ENCODE data around the gene XYLT1. TPM values are rescaled to one million over a fixed set of nuclear protein-coding genes. Genes with fewer than 3 reads are reported as not detected.

XYLT1 gene
- total and polyA plus RNA-seq, 9 of the 15 experiments (the other 6 are each of a cell fraction or from before 2014, with no cell fraction given) = 0.03 to 0.09 (median 0.08) TPM; not detected in 6

- BruUV-seq (replicated peaks) = no TSS peak
- intact Hi-C loops (cut with micrococcal nuclease) = no loop called here
- H2AFZ ChIP-seq (ENCODE audit: low read depth, low read length) = no peak overlapping the region
- no peak for ATAC-seq
- H3K9me1 ChIP-seq (ENCODE audit: control insufficient read depth, insufficient read depth, low read length) = no peaks in the 10 kb centered on the region
- whole genome bisulfite sequencing (ENCODE audit: insufficient coverage, low coverage, missing lambda C conversion rate) = 0% methylated on average over 4 of the region's 4 CpGs
- in situ Hi-C loops (cut with MboI) = no loop called here
- H3K4me2 ChIP-seq (ENCODE audit: insufficient read depth, low read length) = no peak overlapping the region
- TF ChIP-seq HCFC1 (IDR thresholded peaks at IDR 0.05; ENCODE audit: low read depth, low read length) = no peak
- TF ChIP-seq ZNF740 (CRISPR knock-in tag; IDR thresholded peaks at IDR 0.05) = no peak
- TF ChIP-seq ZNF740 (tag; IDR thresholded peaks at IDR 0.05) = no peak
- no peak for TF ChIP-seq RFX1 (IDR thresholded peaks at IDR 0.05)
- TF ChIP-seq SNIP1 (IDR thresholded peaks at IDR 0.05; ENCODE audit: low read depth) = no peak
- TF ChIP-seq SIN3A (IDR thresholded peaks at IDR 0.05; ENCODE audit: borderline replicate concordance in 2 of 2, control insufficient read depth in 1 of 2, low read depth in 2 of 2, low read length in 2 of 2) = no peak
- TF ChIP-seq FOXP4 (CRISPR knock-in tag; IDR thresholded peaks at IDR 0.05; ENCODE audit: borderline replicate concordance) = no peak
- TF ChIP-seq FOXA3 (CRISPR knock-in tag; conservative IDR thresholded peaks at IDR 0.05 in 1 of 2, IDR thresholded peaks at IDR 0.05 in 1 of 2) = no peak
- TF ChIP-seq UBTF (IDR thresholded peaks at IDR 0.05; ENCODE audit: borderline replicate concordance in 1 of 2, low read depth in 2 of 2, low read length in 2 of 2) = no peak
- no peak for TF ChIP-seq ZNF184 (CRISPR knock-in tag; IDR thresholded peaks at IDR 0.05)
- TF ChIP-seq, protein P1, sequence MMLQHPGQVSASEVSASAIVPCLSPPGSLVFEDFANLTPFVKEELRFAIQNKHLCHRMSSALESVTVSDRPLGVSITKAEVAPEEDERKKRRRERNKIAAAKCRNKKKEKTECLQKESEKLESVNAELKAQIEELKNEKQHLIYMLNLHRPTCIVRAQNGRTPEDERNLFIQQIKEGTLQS (IDR thresholded peaks at IDR 0.05) = no peak
- TF ChIP-seq, protein P1 (CRISPR knock-in tag; conservative IDR thresholded peaks at IDR 0.05) = no peak
- no peak for TF ChIP-seq ZNF124 (CRISPR knock-in tag; IDR thresholded peaks at IDR 0.05)
- H3K27me3 ChIP-seq (ENCODE audit: control insufficient read depth in 2 of 2, insufficient read depth in 2 of 2, low read length in 2 of 2) = peaks cover 13 to 34% of the 10 kb centered on the region in 2 experiments; a peak in 3 of 5 replicates
- H3K27ac ChIP-seq (ENCODE audit: extremely low read depth, low read depth, low read length) = no peak overlapping the region
- ChIA-PET POLR2A (no interaction called here), CTCF (ENCODE audit: low intra/inter-chr PET ratio) (no interaction called here)
- no peak overlapping the region for H3K4me3 ChIP-seq
- DNase-seq (ENCODE audit: extremely low read depth in 1 of 4, low spot score in 3 of 4) = no peak
- H3K79me2 ChIP-seq (ENCODE audit: control insufficient read depth, insufficient read depth, low read length) = no peaks in the 10 kb centered on the region
- no peaks in the 10 kb centered on the region for H3K36me3 ChIP-seq (ENCODE audit: control insufficient read depth, insufficient read depth, low read length)
- FAIRE-seq = no peak
- H3K4me1 ChIP-seq (replicated peaks in 1 of 2; ENCODE audit: control insufficient read depth in 2 of 2, insufficient read depth in 2 of 2, low read length in 2 of 2) = no peaks in the 10 kb centered on the region
- no peaks in the 10 kb centered on the region; the same call in 1 of the 2 replicates for H4K20me1 ChIP-seq (replicated peaks; ENCODE audit: control insufficient read depth, insufficient read depth, low read length)
- H3K9me3 ChIP-seq (replicated peaks; ENCODE audit: control insufficient read depth, insufficient read depth, low read depth, low read length) = no peaks in the 10 kb centered on the region
- no peak overlapping the region for H3K9ac ChIP-seq (ENCODE audit: insufficient read depth in 1 of 2, low read depth in 2 of 2, low read length in 2 of 2)
These were observed 107.8 kb downstream of the XYLT1 start for GRCh38 chr16:17362946-17363345.

All from K562 (cell line).